Kidney epithelial cell (primary cell): ENCODE data around the gene USP9Y. TPM values are rescaled to one million over a fixed set of nuclear protein-coding genes. Genes with fewer than 3 reads are reported as not detected.

Experiments
- DNase-seq: peaks from one replicate; pipeline ENCODE4 v3.0.0-alpha.2; 2010; ENCODE audit warnings: low read depth
- H3K27me3 ChIP-seq: 2 replicates; pipeline ENCODE4 v1.6.0; 2011; ENCODE audit warnings: low read length; ENCODE audit not compliant: control insufficient read depth, insufficient read depth
- H3K36me3 ChIP-seq: 2 replicates; pipeline ENCODE4 v1.5.1; 2011; ENCODE audit warnings: low read length; ENCODE audit not compliant: control insufficient read depth, insufficient read depth
- H3K4me3 ChIP-seq: 2 replicates; pipeline ENCODE4 v1.5.1; 2011; ENCODE audit warnings: low read depth, mild to moderate bottlenecking, control low read depth, low read length
- total RNA-seq: library from RNA; depleted of rRNA; stranded (reverse); fragments of >200 nt; gene quantifications from 2 replicates; pipeline ENCODE4 v1.2.3, GENCODE V29; 2015
- TF ChIP-seq, protein P1 (sequence below): IDR thresholded peaks from 2 replicates; pipeline ENCODE4 v1.5.1; 2011; ENCODE audit warnings: mild to moderate bottlenecking, moderate library complexity, low read length, control low read depth, inconsistent platforms; ENCODE audit not compliant: insufficient read depth, poor library complexity, severe bottlenecking

USP9Y gene
- total RNA-seq, 1 donor from 2014 or later, result 24.6 TPM

DNA sequence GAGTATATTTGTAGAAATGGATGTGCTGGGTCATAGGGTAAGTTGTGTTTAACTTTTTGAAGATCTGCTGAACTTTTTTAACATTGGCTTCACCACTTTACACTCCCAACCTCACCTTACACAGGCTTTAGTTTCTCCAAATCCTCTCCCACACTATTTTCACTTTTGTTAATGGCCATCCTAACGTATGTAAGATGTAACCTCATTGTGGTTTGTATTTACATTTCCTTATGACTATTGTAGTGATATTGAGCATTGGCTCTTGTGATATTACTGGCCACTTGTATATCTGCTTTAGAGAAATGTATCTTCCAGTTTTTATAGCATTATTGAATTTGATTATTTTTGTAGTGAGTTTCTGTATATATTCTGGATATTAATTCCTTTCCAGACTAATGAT, 93.0 kb downstream of the USP9Y start:
- Histone ChIP-seq H3K36me3 (no peaks in the 10 kb centered on the region), H3K27me3 (no peaks in the 10 kb centered on the region), H3K4me3 (no peak overlapping the region)
- TF ChIP-seq, protein P1, sequence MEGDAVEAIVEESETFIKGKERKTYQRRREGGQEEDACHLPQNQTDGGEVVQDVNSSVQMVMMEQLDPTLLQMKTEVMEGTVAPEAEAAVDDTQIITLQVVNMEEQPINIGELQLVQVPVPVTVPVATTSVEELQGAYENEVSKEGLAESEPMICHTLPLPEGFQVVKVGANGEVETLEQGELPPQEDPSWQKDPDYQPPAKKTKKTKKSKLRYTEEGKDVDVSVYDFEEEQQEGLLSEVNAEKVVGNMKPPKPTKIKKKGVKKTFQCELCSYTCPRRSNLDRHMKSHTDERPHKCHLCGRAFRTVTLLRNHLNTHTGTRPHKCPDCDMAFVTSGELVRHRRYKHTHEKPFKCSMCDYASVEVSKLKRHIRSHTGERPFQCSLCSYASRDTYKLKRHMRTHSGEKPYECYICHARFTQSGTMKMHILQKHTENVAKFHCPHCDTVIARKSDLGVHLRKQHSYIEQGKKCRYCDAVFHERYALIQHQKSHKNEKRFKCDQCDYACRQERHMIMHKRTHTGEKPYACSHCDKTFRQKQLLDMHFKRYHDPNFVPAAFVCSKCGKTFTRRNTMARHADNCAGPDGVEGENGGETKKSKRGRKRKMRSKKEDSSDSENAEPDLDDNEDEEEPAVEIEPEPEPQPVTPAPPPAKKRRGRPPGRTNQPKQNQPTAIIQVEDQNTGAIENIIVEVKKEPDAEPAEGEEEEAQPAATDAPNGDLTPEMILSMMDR, result no peak
- DNase-seq, result no peak

DNA sequence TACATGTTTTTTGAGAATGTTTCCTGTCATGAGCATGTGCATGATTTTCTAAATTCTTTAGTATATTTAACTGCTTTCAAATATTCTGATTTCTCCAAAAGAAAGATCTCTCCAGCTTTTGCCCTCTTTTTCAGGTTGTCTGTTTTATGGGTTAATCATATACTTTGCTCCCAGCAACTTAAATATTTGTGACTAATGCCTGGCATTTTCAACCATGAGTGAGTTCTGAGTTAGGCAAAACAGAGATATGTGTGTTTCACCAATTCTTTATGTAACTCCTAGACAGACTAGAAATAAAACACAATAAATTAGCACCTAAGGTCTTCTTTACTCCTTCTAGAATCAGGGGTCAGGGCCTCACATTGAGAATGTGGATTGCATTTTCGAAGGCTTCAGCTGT, 107.0 kb downstream of the USP9Y start:
- H3K36me3 ChIP-seq, result no peaks in the 10 kb centered on the region
- TF ChIP-seq, protein P1, result no peak
- no peaks in the 10 kb centered on the region for H3K27me3 ChIP-seq
- DNase-seq, result no peak
- no peak overlapping the region for H3K4me3 ChIP-seq

DNA sequence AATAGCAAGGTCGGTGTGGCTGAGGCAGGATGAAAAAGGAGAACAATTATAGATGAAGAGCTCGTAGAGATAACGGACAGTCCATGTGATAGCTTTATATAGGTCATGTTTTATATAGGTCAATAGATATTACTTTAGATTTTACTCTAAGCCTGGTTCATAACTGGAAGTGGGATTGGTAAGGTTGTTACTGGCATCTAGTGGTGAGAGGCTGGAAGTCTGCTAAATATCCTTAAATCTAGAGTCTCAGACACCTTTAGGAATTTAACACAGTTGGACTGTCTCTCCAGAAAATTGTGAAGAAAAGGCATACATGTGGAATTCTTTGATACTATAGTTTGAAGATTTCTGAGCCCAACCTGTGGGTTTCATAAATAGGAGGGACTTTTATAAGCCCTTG, 108.0 kb downstream of the USP9Y start:
- Histone ChIP-seq H3K27me3 (no peaks in the 10 kb centered on the region), H3K36me3 (no peaks in the 10 kb centered on the region), H3K4me3 (no peak overlapping the region)
- TF ChIP-seq, protein P1, result no peak
- DNase-seq, result no peak

DNA sequence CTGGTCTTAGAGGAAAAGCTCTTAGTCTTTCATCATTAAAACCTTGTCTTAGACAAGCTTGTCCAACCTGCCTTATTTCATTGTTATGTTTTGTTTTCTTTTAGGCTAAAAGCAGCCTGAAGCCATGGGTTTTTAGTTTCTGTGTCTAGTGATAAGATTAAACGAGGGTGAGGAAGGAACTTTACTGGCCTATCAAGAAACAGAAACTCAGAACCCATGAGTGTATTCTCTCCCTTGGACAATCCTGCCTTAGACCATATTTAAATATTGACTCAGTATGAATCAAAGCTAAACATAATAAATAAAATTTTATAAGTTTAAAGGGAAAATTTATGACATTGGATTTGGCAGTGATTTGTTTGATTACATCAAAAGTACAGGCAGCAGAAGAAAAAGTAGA, 122.4 kb downstream of the USP9Y start:
- TF ChIP-seq, protein P1, result no peak
- H3K4me3 ChIP-seq, result no peak overlapping the region
- DNase-seq, result no peak
- H3K36me3 ChIP-seq, result no peaks in the 10 kb centered on the region
- H3K27me3 ChIP-seq, result no peaks in the 10 kb centered on the region

DNA sequence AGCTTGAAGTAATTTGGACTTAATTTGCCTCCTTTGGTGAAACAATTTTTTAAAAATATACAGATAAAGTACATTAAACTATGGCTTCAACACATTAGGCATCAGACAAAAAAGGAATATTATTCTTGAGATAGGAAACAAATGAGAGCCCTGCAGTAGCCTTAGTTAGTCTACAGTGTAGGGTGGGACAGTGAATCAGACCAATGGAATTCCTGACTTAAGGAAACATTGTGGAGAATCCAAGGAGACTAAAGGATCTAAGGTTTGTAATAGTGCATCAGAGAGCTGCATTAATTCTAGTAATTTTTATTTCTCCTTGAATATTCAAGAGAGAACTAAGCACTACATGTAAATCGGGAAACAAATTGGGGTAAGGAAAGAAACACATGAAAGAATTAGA, 125.8 kb downstream of the USP9Y start:
- TF ChIP-seq, protein P1, result no peak
- Histone ChIP-seq H3K4me3 (no peak overlapping the region), H3K27me3 (no peaks in the 10 kb centered on the region), H3K36me3 (no peaks in the 10 kb centered on the region)
- DNase-seq, result no peak

DNA sequence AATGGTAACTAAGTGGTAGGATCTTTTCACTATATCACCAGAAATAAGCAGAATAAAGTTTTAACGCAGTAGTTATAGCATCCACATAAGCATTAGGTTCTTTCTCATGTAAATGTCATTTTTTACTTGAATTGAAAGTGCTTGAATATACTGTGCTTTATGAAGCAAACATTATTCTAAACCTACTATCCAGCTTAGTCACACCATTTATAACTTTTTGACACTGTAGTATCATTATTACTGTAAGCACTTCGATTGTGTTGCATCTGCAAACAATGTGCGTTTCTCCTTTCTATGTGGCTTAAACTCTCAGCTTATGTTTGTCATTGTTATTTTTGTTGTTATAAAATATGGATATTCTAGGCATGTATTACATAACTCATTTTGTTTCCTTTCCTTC, 132.3 kb downstream of the USP9Y start:
- DNase-seq, result no peak

More for the DNA sequence above, 132.3 kb downstream of the USP9Y start:
- no peaks in the 10 kb centered on the region for H3K27me3 ChIP-seq
- no peaks in the 10 kb centered on the region for H3K36me3 ChIP-seq
- TF ChIP-seq, protein P1, result no peak
- H3K4me3 ChIP-seq, result no peak overlapping the region
